H1 (cell line): ENCODE data around the gene TMBIM6. TPM values are rescaled to one million over a fixed set of nuclear protein-coding genes. Genes with fewer than 3 reads are reported as not detected.

ENCODE experiments used
- PHF8 ChIP-seq: fragments of 200-600 bp; sonication (generic); conservative IDR thresholded peaks from 2 replicates; pipeline ENCODE4 v1.7.1; 2012; ENCODE audit warnings: low read depth, mild to moderate bottlenecking, inconsistent platforms, low read length, moderate library complexity
- RAD21 ChIP-seq, 2 experiments: IDR thresholded peaks in 1 of 2; conservative IDR thresholded peaks in 1 of 2; 2 replicates each; pipeline ENCODE4 v1.6.1; 2011; ENCODE audit warnings: low read depth in 2 of 2, low read length in 2 of 2, improper control_type of control experiment in 1 of 2, inconsistent platforms in 1 of 2, mild to moderate bottlenecking in 1 of 2, moderate library complexity in 1 of 2
- ZNF274 ChIP-seq: IDR thresholded peaks from 2 replicates; pipeline ENCODE4 v1.7.0; 2012; ENCODE audit warnings: low read length, borderline replicate concordance; ENCODE audit errors: extremely low read depth
- polyA plus RNA-seq, 7 experiments: library from polyadenylated mRNA; depleted of rRNA in 3 of 7; stranded (reverse) in 5 of 7; unstranded in 2 of 7; fragments of >200 nt in 5 of 7; fragments of 200-250 nt in 2 of 7; gene quantifications; 1 replicate in 5 of 7; 2 replicates in 1 of 7; 4 replicates in 1 of 7; pipeline versions ENCODE4 v1.2.1 to v1.2.3, GENCODE V29; 2011 to 2013; ENCODE audit warnings: missing spikeins in 2 of 7, mixed read lengths in 2 of 7
- total RNA-seq: library from RNA; stranded (reverse); fragmentation: NEBNext Ultra II Directional; extraction: Animal tissue kit (Norgen Biotek cat#: 25700); gene quantifications from 2 replicates; pipeline ENCODE4 v1.2.1, GENCODE V29; 2021

The TMBIM6 gene
- total and polyA plus RNA-seq, 2 of the 8 experiments (the other 6 are each of a cell fraction or from before 2014, with no cell fraction given) = 423 to 556 TPM

DNA sequence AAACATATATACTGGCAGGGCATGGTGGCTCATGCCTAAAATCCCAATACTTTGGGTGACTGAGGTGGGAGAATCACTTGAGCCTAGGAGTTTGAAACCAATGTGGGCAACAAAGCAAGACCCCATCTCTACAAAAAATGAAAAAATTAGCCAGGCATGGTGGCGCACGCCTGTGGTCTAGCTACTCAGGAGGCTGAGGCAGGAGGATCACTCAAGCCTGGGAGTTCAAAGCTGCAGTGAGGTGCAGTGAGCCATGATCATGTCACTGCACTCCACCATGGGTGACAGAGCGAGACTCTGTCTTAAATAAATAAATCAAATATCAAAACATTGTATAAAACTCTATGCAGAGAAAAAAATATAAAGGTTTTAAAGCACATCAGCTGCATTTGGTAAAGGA is 39.3 kb upstream of the TMBIM6 start (continued):
- TF ChIP-seq PHF8 = no peak
- TF ChIP-seq RAD21 (IDR thresholded peaks at IDR 0.05 in 1 of 2, conservative IDR thresholded peaks at IDR 0.05 in 1 of 2; ENCODE audit: low read depth in 2 of 2, low read length in 2 of 2) = no peak
- TF ChIP-seq ZNF274 = no peak
- TF ChIP-seq, all 59 proteins: peak for 0
